GM12865 (cell line): ENCODE measurements around the gene SPATA7.
A peak's percentile ranks its signal among the peaks of the same experiment; 100 is the strongest.

ENCODE experiments used
- DNase-seq: peaks from one replicate; pipeline ENCODE4 v3.0.0; 2010; ENCODE audit warnings: low read depth
- H3K4me3 ChIP-seq: 2 replicates; pipeline ENCODE4 v1.5.1; 2011; ENCODE audit warnings: mild to moderate bottlenecking, low read depth, low read length, control low read depth
- CTCF ChIP-seq: IDR thresholded peaks from 2 replicates; pipeline ENCODE4 v1.5.1; 2011; ENCODE audit warnings: low read length, control low read depth, low read depth, inconsistent platforms; ENCODE audit not compliant: insufficient read depth; ENCODE audit errors: missing control alignments

The SPATA7 gene

GRCh38 chr14:88411039-88411438 is 25.6 kb downstream of the SPATA7 start:
- no peak for TF ChIP-seq CTCF
- H3K4me3 ChIP-seq, result no peak overlapping the region
- DNase-seq, result peak; percentile 30

GRCh38 chr14:88417594-88417993 is 32.1 kb downstream of the SPATA7 start:
- TF ChIP-seq CTCF, result no peak
- no peak for DNase-seq
- no peak overlapping the region for H3K4me3 ChIP-seq

GRCh38 chr14:88420187-88420586 is 34.7 kb downstream of the SPATA7 start:
- no peak overlapping the region for H3K4me3 ChIP-seq
- no peak for TF ChIP-seq CTCF
- no peak for DNase-seq

GRCh38 chr14:88421286-88421685 is 35.8 kb downstream of the SPATA7 start:
- no peak overlapping the region for H3K4me3 ChIP-seq
- no peak for DNase-seq
- no peak for TF ChIP-seq CTCF

GRCh38 chr14:88422047-88422446 is 36.6 kb downstream of the SPATA7 start:
- TF ChIP-seq CTCF, result no peak
- H3K4me3 ChIP-seq, result no peak overlapping the region
- DNase-seq, result no peak

GRCh38 chr14:88422919-88423650 is 37.6 kb downstream of the SPATA7 start:
- no peak for DNase-seq
- TF ChIP-seq CTCF, result no peak
- H3K4me3 ChIP-seq, result no peak overlapping the region

- DNase-seq, result no peak
- TF ChIP-seq CTCF, result no peak
- H3K4me3 ChIP-seq, result no peak overlapping the region
Measured at GRCh38 chr14:88424573-88424972, 39.1 kb downstream of the SPATA7 start.
